H9 (cell line): ENCODE data around the gene MLLT3. TPM values are rescaled to one million over a fixed set of nuclear protein-coding genes. Genes with fewer than 3 reads are reported as not detected.

Experiments
- DNase-seq: peaks from one replicate; pipeline ENCODE4 v3.0.0-alpha.2; 2017
- H2AFZ ChIP-seq: one replicate; pipeline ENCODE4 v1.6.1; 2013; ENCODE audit warnings: mild to moderate bottlenecking, low read length, control low read depth, moderate library complexity
- H2AK5ac ChIP-seq: 2 replicates; pipeline ENCODE4 v1.6.1; 2013; ENCODE audit warnings: low read length, control low read depth, mixed read lengths; ENCODE audit not compliant: insufficient read length
- H2BK120ac ChIP-seq: one replicate; pipeline ENCODE4 v1.6.1; 2013; ENCODE audit warnings: low read depth, mild to moderate bottlenecking, low read length, control low read depth, inconsistent platforms; ENCODE audit not compliant: poor library complexity, severe bottlenecking
- H2BK12ac ChIP-seq: 2 replicates; pipeline ENCODE4 v1.6.1; 2013; ENCODE audit warnings: low read length, control low read depth, mixed read lengths, low read depth; ENCODE audit not compliant: insufficient read length
- H2BK15ac ChIP-seq: 2 replicates; pipeline ENCODE4 v1.6.1; 2013; ENCODE audit warnings: low read depth, low read length, control low read depth
- H2BK20ac ChIP-seq: one replicate; pipeline ENCODE4 v1.6.1; 2013; ENCODE audit warnings: low read depth, mild to moderate bottlenecking, low read length, control low read depth, inconsistent platforms; ENCODE audit not compliant: poor library complexity, severe bottlenecking
- H2BK5ac ChIP-seq: 2 replicates; pipeline ENCODE4 v1.6.1; 2013; ENCODE audit warnings: low read length, control low read depth, mixed read lengths; ENCODE audit not compliant: insufficient read length
- H3K14ac ChIP-seq: 2 replicates; pipeline ENCODE4 v1.6.1; 2013; ENCODE audit warnings: low read length, control low read depth; ENCODE audit not compliant: insufficient read depth
- H3K18ac ChIP-seq: 2 replicates; pipeline ENCODE4 v1.6.1; 2013; ENCODE audit warnings: low read depth, mild to moderate bottlenecking, mixed read lengths, low read length, control low read depth; ENCODE audit not compliant: insufficient read length
- H3K23ac ChIP-seq: 2 replicates; pipeline ENCODE4 v1.6.1; 2013; ENCODE audit warnings: low read length, control low read depth, mixed read lengths, low read depth; ENCODE audit not compliant: insufficient read length
- H3K23me2 ChIP-seq: 2 replicates; pipeline ENCODE4 v1.6.1; 2013; ENCODE audit warnings: low read depth, mild to moderate bottlenecking, mixed read lengths, low read length, control low read depth; ENCODE audit not compliant: insufficient read length, poor library complexity, severe bottlenecking
- H3K27ac ChIP-seq: 2 replicates; pipeline ENCODE4 v1.5.1; 2013; ENCODE audit warnings: low read length, control low read depth, mixed read lengths, low read depth; ENCODE audit not compliant: insufficient read length
- H3K27me3 ChIP-seq: 2 replicates; pipeline ENCODE4 v1.6.1; 2013; ENCODE audit warnings: low read length, control low read depth, inconsistent platforms; ENCODE audit not compliant: insufficient read depth
- H3K4ac ChIP-seq: 2 replicates; pipeline ENCODE4 v1.6.1; 2013; ENCODE audit warnings: low read depth, mild to moderate bottlenecking, control low read depth, inconsistent platforms, low read length, moderate library complexity
- H3K4me1 ChIP-seq: 2 replicates; pipeline ENCODE4 v1.6.1; 2013; ENCODE audit warnings: low read length, control low read depth, inconsistent platforms; ENCODE audit not compliant: insufficient read depth
- H3K4me2 ChIP-seq: 2 replicates; pipeline ENCODE4 v1.6.1; 2013; ENCODE audit warnings: low read length, control low read depth, mixed read lengths; ENCODE audit not compliant: insufficient read length, insufficient read depth
- H3K56ac ChIP-seq: 2 replicates; pipeline ENCODE4 v1.6.1; 2013; ENCODE audit warnings: low read depth, mild to moderate bottlenecking, mixed read lengths, low read length, control low read depth; ENCODE audit not compliant: insufficient read length
- H3K79me1 ChIP-seq: 2 replicates; pipeline ENCODE4 v1.6.1; 2013; ENCODE audit warnings: low read depth, mild to moderate bottlenecking, moderate library complexity, low read length, control low read depth, inconsistent platforms; ENCODE audit not compliant: insufficient read depth, poor library complexity, severe bottlenecking
- H3K79me2 ChIP-seq: 2 replicates; pipeline ENCODE4 v1.6.1; 2013; ENCODE audit warnings: low read length, control low read depth, inconsistent platforms; ENCODE audit not compliant: insufficient read depth
- H3K9ac ChIP-seq: 2 replicates; pipeline ENCODE4 v1.6.1; 2013; ENCODE audit warnings: low read length, control low read depth, mixed read lengths; ENCODE audit not compliant: insufficient read length; ENCODE audit errors: extremely low read depth
- H3K9me3 ChIP-seq: one replicate; pipeline ENCODE4 v1.6.1; 2013; ENCODE audit warnings: low read depth, low read length, inconsistent platforms; ENCODE audit not compliant: control insufficient read depth
- H3T11ph ChIP-seq: one replicate; pipeline ENCODE4 v1.6.1; 2013; ENCODE audit warnings: mild to moderate bottlenecking, low read length, control low read depth, inconsistent platforms
- H4K20me1 ChIP-seq: one replicate; pipeline ENCODE4 v1.6.1; 2013; ENCODE audit not compliant: control insufficient read depth, insufficient read length, insufficient read depth
- H4K5ac ChIP-seq: 2 replicates; pipeline ENCODE4 v1.6.1; 2013; ENCODE audit warnings: low read depth, mild to moderate bottlenecking, mixed read lengths, low read length, control low read depth; ENCODE audit not compliant: insufficient read length
- H4K8ac ChIP-seq: replicated peaks from 2 replicates; pipeline ENCODE4 v1.6.1; 2013; ENCODE audit warnings: low read length, control low read depth, mixed read lengths, low read depth; ENCODE audit not compliant: insufficient read length
- H4K91ac ChIP-seq: 2 replicates; pipeline ENCODE4 v1.6.1; 2013; ENCODE audit warnings: low read depth, mild to moderate bottlenecking, moderate library complexity, mixed read lengths, low read length, control low read depth; ENCODE audit not compliant: insufficient read length
- H3K27ac Mint-ChIP-seq, 3 experiments: 2 replicates in 2 of 3; 3 replicates in 1 of 3; pipeline ENCODE4 v1.8.0; 2020 to 2021; ENCODE audit warnings: mixed read lengths in 3 of 3, mild to moderate bottlenecking in 1 of 3, moderate library complexity in 1 of 3
- H3K27me3 Mint-ChIP-seq: 2 replicates; pipeline ENCODE4 v1.8.0; 2021; ENCODE audit warnings: low read depth, mild to moderate bottlenecking, moderate library complexity, mixed read lengths
- H3K36me3 Mint-ChIP-seq, 3 experiments: 2 replicates in 2 of 3; 3 replicates in 1 of 3; pipeline ENCODE4 v1.8.0; 2020 to 2021; ENCODE audit warnings: low read depth in 3 of 3, mixed read lengths in 3 of 3; ENCODE audit not compliant: insufficient read depth in 1 of 3
- H3K4me1 Mint-ChIP-seq, 2 experiments: 2 replicates each; pipeline ENCODE4 v1.8.0; 2020; ENCODE audit warnings: mixed read lengths in 2 of 2
- H3K4me3 Mint-ChIP-seq, 2 experiments: 2 replicates in 1 of 2; 3 replicates in 1 of 2; pipeline ENCODE4 v1.8.0; 2020 to 2021; ENCODE audit warnings: mild to moderate bottlenecking in 2 of 2, mixed read lengths in 2 of 2, moderate library complexity in 1 of 2
- H3K9me3 Mint-ChIP-seq, 2 experiments: 2 replicates in 1 of 2; 3 replicates in 1 of 2; pipeline ENCODE4 v1.8.0; 2020; ENCODE audit warnings: mild to moderate bottlenecking in 2 of 2, mixed read lengths in 2 of 2, moderate library complexity in 1 of 2
- WGBS: extraction: QIAGEN DNeasy Blood & Tissue Kit; methylation state at CpG from one replicate; pipeline ENCODE4 v1.1.7; 2013; ENCODE audit warnings: missing lambda C conversion rate, low lambda C conversion rate, mixed read lengths; ENCODE audit not compliant: insufficient read length; ENCODE audit errors: extremely low coverage; 5-methylcytosine and 5-hydroxymethylcytosine counted together
- total RNA-seq: library from RNA; stranded (reverse); gene quantifications from 2 replicates; pipeline ENCODE4 v1.2.1, GENCODE V29; 2021
- TF ChIP-seq, protein P1 (sequence below): fragments of 200-600 bp; sonication (generic); conservative IDR thresholded peaks from 3 replicates; pipeline ENCODE4 v1.8.0; 2021; ENCODE audit warnings: antibody characterized with exemption, mild to moderate bottlenecking

The MLLT3 gene
- total RNA-seq, 1 experiment from 2014 or later: 3.9 TPM

DNA sequence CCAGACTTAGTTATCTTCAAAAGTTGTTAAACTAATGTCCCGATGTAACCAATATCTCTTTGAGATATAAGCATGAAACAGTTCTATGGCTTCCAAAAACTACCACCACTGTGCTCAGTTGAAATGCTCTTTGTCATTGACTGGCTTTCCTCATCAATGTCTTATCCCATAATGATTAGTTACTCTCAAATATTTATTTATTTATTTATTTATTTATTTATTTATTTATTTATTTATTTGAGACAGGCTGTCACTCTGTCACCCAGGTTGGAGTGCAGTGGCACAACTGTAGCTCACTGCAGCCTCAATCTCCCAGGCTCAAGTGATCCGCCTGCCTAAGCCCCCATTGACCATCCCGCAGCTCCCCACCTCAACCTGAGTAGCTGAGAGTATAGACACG is 28.0 kb upstream of the MLLT3 start:
- Histone ChIP-seq H3K27me3 (no peaks in the 10 kb centered on the region), H3K23ac (no peak overlapping the region), H2BK20ac (no peak overlapping the region), H3K56ac (no peak overlapping the region), H3K23me2 (no peaks in the 10 kb centered on the region), H2BK120ac (no peak overlapping the region), H4K5ac (no peak overlapping the region), H4K91ac (no peak overlapping the region), H3K79me2 (no peaks in the 10 kb centered on the region), H3T11ph (no peak overlapping the region), H3K18ac (no peak overlapping the region), H2AK5ac (no peak overlapping the region), H3K27ac (no peak overlapping the region), H3K4me2 (no peak overlapping the region), H3K79me1 (no peaks in the 10 kb centered on the region), H2BK12ac (no peak overlapping the region), H4K20me1 (no peaks in the 10 kb centered on the region), H3K9ac (no peak overlapping the region), H4K8ac (no peak overlapping the region), H3K4ac (no peak overlapping the region), H2BK15ac (no peak overlapping the region), H3K9me3 (no peaks in the 10 kb centered on the region), H3K4me1 (peaks cover 2% of the 10 kb centered on the region; the same call in 1 of the 2 replicates), H3K14ac (no peak overlapping the region), H2AFZ (no peak overlapping the region), H2BK5ac (no peak overlapping the region)
- H3K27ac Mint-ChIP-seq: no peak overlapping the region
- no peaks in the 10 kb centered on the region; the same call in none of the 2 replicates for H3K27me3 Mint-ChIP-seq
- WGBS: no CpG with 5 or more reads among the region's 4 CpGs
- no peak overlapping the region for H3K4me3 Mint-ChIP-seq
- H3K4me1 Mint-ChIP-seq: peaks cover 4 to 6% of the 10 kb centered on the region in 2 experiments
- DNase-seq: no peak
- TF ChIP-seq, protein P1, sequence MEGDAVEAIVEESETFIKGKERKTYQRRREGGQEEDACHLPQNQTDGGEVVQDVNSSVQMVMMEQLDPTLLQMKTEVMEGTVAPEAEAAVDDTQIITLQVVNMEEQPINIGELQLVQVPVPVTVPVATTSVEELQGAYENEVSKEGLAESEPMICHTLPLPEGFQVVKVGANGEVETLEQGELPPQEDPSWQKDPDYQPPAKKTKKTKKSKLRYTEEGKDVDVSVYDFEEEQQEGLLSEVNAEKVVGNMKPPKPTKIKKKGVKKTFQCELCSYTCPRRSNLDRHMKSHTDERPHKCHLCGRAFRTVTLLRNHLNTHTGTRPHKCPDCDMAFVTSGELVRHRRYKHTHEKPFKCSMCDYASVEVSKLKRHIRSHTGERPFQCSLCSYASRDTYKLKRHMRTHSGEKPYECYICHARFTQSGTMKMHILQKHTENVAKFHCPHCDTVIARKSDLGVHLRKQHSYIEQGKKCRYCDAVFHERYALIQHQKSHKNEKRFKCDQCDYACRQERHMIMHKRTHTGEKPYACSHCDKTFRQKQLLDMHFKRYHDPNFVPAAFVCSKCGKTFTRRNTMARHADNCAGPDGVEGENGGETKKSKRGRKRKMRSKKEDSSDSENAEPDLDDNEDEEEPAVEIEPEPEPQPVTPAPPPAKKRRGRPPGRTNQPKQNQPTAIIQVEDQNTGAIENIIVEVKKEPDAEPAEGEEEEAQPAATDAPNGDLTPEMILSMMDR: no peak
- peaks cover 1 to 8% of the 10 kb centered on the region in 2 experiments; a peak in 2 of 5 replicates for H3K9me3 Mint-ChIP-seq
- H3K36me3 Mint-ChIP-seq: peaks cover 2 to 13% (median 2%) of the 10 kb centered on the region in 3 experiments; a peak in 4 of 7 replicates
